Measurements from ENCODE around the gene C12orf76. TPM values are rescaled to one million over a fixed set of nuclear protein-coding genes. Genes with fewer than 3 reads are reported as not detected.
A peak's percentile ranks its signal among the peaks of the same experiment; 100 is the strongest.
"Not testable (repeated sequence)": the region's sequence is repeated elsewhere in the genome, so short reads cannot be mapped to it uniquely, and the experiment has no call there.

Gene C12orf76
- total and polyA plus RNA-seq, 10 of the 15 experiments (the other 5 are each of a cell fraction or from before 2014, with no cell fraction given) = 3.6 to 20.4 (median 10.7) TPM

GRCh38 chr12:110068654-110069053, 20.3 kb upstream of the C12orf76 start:
- Histone ChIP-seq H3K36me3 (ENCODE audit: control insufficient read depth in 2 of 2, insufficient read depth in 2 of 2, low read length in 1 of 2) (no peaks in the 10 kb centered on the region), H2AFZ (ENCODE audit: control insufficient read depth, low read depth, low read length) (no peak overlapping the region), H3K9me3 (replicated peaks; ENCODE audit: control insufficient read depth, insufficient read depth, low read length) (no peaks in the 10 kb centered on the region; the same call in 2 of the 3 replicates), H3K4me3 (no peak overlapping the region), H3K27me3 (replicated peaks in 1 of 2; ENCODE audit: control insufficient read depth in 2 of 2, insufficient read depth in 2 of 2, low read length in 1 of 2) (no peaks in the 10 kb centered on the region), H3K79me2 (ENCODE audit: control insufficient read depth, insufficient read depth, low read length) (no peaks in the 10 kb centered on the region), H3K27ac (ENCODE audit: control insufficient read depth, insufficient read depth) (no peak overlapping the region), H3K4me1 (ENCODE audit: control insufficient read depth, insufficient read depth, low read length) (peaks cover 15% of the 10 kb centered on the region), H3K4me2 (ENCODE audit: control insufficient read depth, insufficient read depth) (no peak overlapping the region), H3K9ac (ENCODE audit: control insufficient read depth, insufficient read depth, low read length) (no peak overlapping the region), H4K20me1 (ENCODE audit: control insufficient read depth, insufficient read depth) (no peaks in the 10 kb centered on the region)
- in situ Hi-C loops (cut with MboI) (no loop called here), intact Hi-C loops (cut with micrococcal nuclease; ENCODE audit: unreplicated experiment) (no loop called here)
- ChIA-PET RAD21 (ENCODE audit: unreplicated experiment) (no interaction called here), POLR2A (no interaction called here), SMC1A (ENCODE audit: uncharacterized antibody, unreplicated experiment) (no interaction called here), CTCF (no interaction called here)
- TF ChIP-seq ELK1 (IDR thresholded peaks at IDR 0.05; ENCODE audit: low read depth, low read length) (no peak), CBFB (IDR thresholded peaks at IDR 0.05; ENCODE audit: low read depth) (no peak), EED (IDR thresholded peaks at IDR 0.05; ENCODE audit: low read depth) (no peak), JUND (IDR thresholded peaks at IDR 0.05; ENCODE audit: low read depth, low read length) (no peak)
- BruUV-seq (replicated peaks) = no TSS peak
- ATAC-seq (no peak), DNase-seq (ENCODE audit: low read depth, low spot score) (no peak), FAIRE-seq (no peak)
- WGBS (ENCODE audit: insufficient coverage, insufficient replicate concordance, low lambda C conversion rate, missing lambda C conversion rate) = 97% methylated on average over 2 of the region's 2 CpGs

GRCh38 chr12:110068115-110068514, 19.8 kb upstream of the C12orf76 start:
- H3K79me2 ChIP-seq (ENCODE audit: control insufficient read depth, insufficient read depth, low read length); ATAC-seq; BruUV-seq (replicated peaks); H3K9ac ChIP-seq (ENCODE audit: control insufficient read depth, insufficient read depth, low read length); H4K20me1 ChIP-seq (ENCODE audit: control insufficient read depth, insufficient read depth); H3K9me3 ChIP-seq (replicated peaks; ENCODE audit: control insufficient read depth, insufficient read depth, low read length); H3K4me2 ChIP-seq (ENCODE audit: control insufficient read depth, insufficient read depth); CTCF ChIA-PET; H3K36me3 ChIP-seq (ENCODE audit: control insufficient read depth in 2 of 2, insufficient read depth in 2 of 2, low read length in 1 of 2); in situ Hi-C loops (cut with MboI); intact Hi-C loops (cut with micrococcal nuclease; ENCODE audit: unreplicated experiment); H3K27me3 ChIP-seq (replicated peaks in 1 of 2; ENCODE audit: control insufficient read depth in 2 of 2, insufficient read depth in 2 of 2, low read length in 1 of 2); SMC1A ChIA-PET (ENCODE audit: uncharacterized antibody, unreplicated experiment); DNase-seq (ENCODE audit: low read depth, low spot score); RAD21 ChIA-PET (ENCODE audit: unreplicated experiment); H2AFZ ChIP-seq (ENCODE audit: control insufficient read depth, low read depth, low read length); H3K27ac ChIP-seq (ENCODE audit: control insufficient read depth, insufficient read depth); FAIRE-seq; H3K4me3 ChIP-seq: not testable (repeated sequence)
- TF ChIP-seq RUNX3 (IDR thresholded peaks at IDR 0.05; ENCODE audit: low read length) = peak; percentile 53
- POLR2A ChIA-PET = interaction anchor here (1.1 kb wide), 1 partner anchor 17 kb away, joined by 3 read pairs; no protein-coding TSS in a partner anchor
- 91% methylated on average over 9 of the region's 9 CpGs for WGBS (ENCODE audit: insufficient coverage, insufficient replicate concordance, low lambda C conversion rate, missing lambda C conversion rate)
- H3K4me1 ChIP-seq (ENCODE audit: control insufficient read depth, insufficient read depth, low read length) = peaks cover 15% of the 10 kb centered on the region

Measured in GM12878 (cell line).